ENCODE measurements around the gene SSNA1.
"Not testable (repeated sequence)": the region's sequence is repeated elsewhere in the genome, so short reads cannot be mapped to it uniquely, and the experiment has no call there.

The SSNA1 gene

GRCh38 chr9:137233143-137233980 lies 44.9 kb downstream of the SSNA1 start:
- no peak for DNase-seq (ENCODE audit: low spot score)

GRCh38 chr9:137234055-137234697 lies 45.7 kb downstream of the SSNA1 start:
- DNase-seq (ENCODE audit: low spot score): no peak

GRCh38 chr9:137234758-137235423 lies 46.4 kb downstream of the SSNA1 start:
- DNase-seq (ENCODE audit: low spot score): no peak

DNA sequence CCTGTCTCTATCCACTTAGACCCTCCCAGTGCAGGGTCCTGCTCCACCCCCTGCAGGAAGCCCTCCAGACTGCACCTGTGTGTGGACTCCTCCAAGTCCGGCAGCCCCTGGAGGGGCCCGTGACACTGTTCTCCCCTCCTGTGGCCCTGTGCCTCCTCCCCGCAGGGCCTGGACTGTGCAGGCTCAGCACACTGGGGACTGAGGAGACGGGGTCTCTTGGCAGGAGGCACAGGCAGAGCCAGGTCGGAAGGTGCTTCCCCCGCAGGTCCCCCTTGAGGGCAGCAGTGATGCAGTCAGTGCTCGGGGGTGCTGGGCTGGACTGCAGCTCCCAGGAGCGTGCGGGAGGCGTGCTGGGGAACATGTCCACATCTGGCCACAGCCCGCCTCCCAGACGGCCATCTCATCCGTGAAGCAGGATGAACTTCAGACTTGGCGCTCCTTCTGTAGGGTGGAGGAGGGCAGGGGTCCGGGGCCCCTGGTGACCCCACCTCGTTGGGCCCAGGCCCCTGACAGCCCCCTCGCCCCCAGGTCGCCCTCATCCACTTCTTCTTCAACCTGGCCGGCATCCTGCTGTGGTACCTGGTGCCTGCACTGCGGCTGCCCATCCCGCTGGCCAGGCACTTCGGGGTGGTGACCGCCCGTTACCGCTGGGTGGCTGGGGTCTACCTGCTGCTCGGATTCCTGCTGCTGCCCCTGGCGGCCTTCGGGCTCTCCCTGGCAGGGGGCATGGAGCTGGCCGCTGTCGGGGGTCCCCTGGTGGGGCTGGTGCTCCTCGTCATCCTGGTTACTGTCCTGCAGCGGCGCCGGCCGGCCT lies 47.2 kb downstream of the SSNA1 start:
- DNase-seq (ENCODE audit: low spot score): no peak

DNA sequence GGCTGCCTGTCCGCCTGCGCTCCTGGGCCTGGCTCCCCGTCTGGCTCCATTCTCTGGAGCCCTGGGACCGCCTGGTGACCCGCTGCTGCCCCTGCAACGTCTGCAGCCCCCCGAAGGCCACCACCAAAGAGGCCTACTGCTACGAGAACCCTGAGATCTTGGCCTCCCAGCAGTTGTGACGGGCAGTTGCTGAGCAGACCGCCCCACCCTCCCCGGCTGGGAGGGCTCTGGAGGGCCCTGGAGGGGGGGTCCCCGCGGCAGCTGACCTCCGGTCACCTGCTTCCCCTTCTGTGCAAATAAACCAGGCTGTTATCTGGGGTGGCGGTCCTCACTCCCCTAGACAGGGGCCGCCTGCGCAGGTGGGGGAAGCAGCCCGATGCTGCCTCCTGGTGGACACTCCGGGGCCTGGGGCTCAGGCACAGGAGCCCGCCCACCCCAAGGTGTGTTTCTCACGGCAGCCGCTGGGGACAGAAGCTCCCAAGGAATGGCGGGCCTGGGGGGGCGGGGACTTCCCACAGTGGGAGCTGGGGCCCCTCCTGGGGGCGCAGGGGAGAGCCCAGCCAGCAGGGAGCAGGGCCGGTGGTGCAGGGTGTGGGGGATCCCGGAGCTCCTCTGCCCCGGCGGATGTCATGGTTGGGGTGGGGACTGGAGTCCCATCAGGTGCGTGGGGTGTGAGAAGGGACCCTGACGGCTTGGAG lies 47.9 kb downstream of the SSNA1 start:
- DNase-seq (ENCODE audit: low spot score): peak; percentile 88

DNA sequence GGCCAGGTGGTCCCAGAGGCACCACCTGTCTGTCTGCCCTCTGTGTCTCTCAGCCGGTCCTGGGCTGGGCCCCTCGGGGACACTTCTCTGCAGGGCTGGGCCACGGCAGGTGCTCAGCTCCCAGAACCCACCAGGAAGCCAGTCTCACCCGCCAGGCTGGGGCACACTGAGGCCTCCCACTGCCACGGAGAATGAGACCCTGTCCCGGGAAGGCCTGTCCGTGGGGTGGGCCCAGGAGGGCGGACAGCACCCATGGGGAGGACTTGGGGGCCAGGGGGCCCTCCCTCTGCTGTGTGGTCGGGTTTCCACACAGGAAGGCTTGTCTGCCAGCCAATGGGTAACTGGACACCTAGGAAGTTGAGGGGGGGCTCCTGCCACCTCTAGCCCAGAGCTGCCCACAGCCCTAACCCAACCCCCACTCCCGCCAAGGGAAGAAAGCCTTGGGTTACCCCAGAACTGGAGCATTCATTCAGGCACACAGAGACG lies 48.5 kb downstream of the SSNA1 start:
- DNase-seq (ENCODE audit: low spot score): no peak

DNA sequence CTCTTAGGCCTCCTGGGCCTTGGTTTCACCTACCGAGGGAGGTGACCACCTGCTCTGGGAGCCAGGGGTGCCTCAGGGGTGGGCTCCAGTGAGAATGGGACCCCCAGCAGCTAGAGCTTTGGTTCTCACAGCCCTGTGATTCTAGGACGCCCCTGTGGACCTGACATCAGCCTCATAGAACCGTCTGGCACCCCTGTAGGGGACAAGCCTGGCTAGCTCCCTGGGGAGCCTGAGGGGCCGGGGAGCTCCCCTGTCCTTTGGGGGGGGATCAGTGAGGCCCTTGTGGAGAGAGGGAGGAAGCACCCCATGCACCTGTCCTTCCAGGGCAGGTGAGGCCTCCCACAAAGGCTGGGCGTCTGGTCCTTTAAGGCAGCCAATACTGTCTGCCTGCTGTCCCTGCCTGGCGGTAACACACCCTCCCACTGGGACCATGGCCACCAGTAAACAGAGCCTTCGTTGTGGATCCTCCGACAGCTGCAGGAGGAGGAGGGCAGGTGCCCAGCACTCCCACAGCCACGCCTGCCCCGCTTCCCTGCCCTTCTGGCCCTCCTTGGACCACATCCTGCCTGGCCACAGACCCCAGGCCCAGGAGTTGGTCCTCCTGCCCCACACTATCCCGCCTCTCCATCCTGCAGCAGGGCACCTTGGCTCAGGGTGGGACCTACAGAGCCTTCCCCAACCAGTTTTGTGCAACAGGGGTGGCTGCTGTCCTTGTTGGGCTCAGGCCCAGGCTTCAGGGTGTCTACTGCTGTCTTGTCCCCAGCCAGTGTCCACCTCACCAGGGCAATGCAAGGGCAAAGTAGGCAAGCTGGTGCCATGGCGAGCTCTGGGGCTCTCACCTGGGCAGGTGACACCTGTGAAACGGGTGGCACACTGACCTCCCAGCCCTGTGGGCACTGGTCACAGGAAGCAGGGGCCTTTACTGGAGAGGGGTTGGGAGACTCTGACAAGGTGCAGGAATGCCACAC lies 49.6 kb downstream of the SSNA1 start:
- DNase-seq (ENCODE audit: low spot score): no peak

DNA sequence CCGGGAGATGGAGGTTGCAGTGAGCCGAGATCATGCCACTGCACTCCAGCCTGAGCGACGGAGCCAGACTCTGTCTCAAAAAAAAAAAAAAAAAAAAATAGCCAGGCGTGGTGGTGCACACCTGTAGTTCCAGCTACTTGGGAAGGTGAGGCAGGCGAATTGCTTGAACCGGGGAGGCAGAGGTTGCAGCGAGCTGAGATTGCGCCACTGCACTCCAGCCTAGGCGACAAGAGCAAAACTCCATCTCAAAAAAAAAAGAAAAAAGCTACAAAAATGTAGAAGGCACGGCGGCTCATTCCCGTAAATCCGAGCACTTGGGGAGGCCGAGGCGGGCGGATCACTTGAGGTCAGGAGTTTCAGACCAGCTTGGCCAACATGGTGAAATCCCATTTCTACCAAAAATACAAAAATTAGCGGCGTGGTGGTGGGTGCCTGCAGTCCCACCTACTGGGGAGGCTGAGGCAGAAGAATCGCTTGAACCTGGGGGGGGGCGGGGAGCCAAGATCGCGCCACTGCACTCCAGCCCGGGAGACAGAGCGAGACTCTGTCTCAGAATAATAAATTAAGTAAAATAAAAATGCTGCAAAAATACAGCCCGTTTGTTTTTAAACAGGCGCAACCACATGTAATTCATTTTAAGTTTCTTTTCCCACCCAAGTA lies 51.2 kb downstream of the SSNA1 start:
- not testable (repeated sequence) for DNase-seq (ENCODE audit: low spot score)
